Measurements from ENCODE around the gene BATF3. TPM values are rescaled to one million over a fixed set of nuclear protein-coding genes. Genes with fewer than 3 reads are reported as not detected.
A peak's percentile ranks its signal among the peaks of the same experiment; 100 is the strongest.

Gene BATF3
- polyA plus RNA-seq, 1 of the 3 experiments (the other 2 are of a cell fraction): 0.76 TPM

GRCh38 chr1:212737559-212737958 is 37.9 kb upstream of the BATF3 start:
- Histone ChIP-seq H3F3A (replicated peaks; ENCODE audit: insufficient read depth) (no peaks in the 10 kb centered on the region), H3K9me2 (no peaks in the 10 kb centered on the region), H4K20me1 (ENCODE audit: insufficient read depth) (no peaks in the 10 kb centered on the region), H3K36me3 (replicated peaks in 1 of 2; ENCODE audit: control insufficient read depth in 1 of 2, insufficient read depth in 2 of 2, low read length in 1 of 2) (peaks cover 5 to 6% of the 10 kb centered on the region in 2 experiments), H3K4me2 (no peak overlapping the region), H3K27ac (ENCODE audit: low read depth in 2 of 2, low read length in 1 of 2) (no peak overlapping the region), H2AFZ (ENCODE audit: low read depth) (no peak overlapping the region), H3K9ac (no peak overlapping the region), H3K79me2 (ENCODE audit: insufficient read depth) (0 out of 2 replicates have a peak, but pooled peaks cover 4% of the 10 kb centered on the region), H3K4me1 (ENCODE audit: control insufficient read depth in 1 of 2, insufficient read depth in 2 of 2, low read depth in 1 of 2, low read length in 1 of 2) (no peaks in the 10 kb centered on the region; a peak in 1 of 4 replicates), H3K4me3 (ENCODE audit: low read depth in 2 of 2, low read length in 1 of 2) (no peak overlapping the region), H3K9me3 (no peaks in the 10 kb centered on the region), H3K27me3 (ENCODE audit: insufficient read depth) (no peaks in the 10 kb centered on the region)
- TF ChIP-seq RCOR1 (IDR thresholded peaks at IDR 0.05; ENCODE audit: low read length) (no peak), YY1 (IDR thresholded peaks at IDR 0.05; ENCODE audit: low read depth) (no peak), NFIC (IDR thresholded peaks at IDR 0.05; ENCODE audit: borderline replicate concordance) (0 out of 2 replicates have a peak, but pooled peaks have one; percentile 6), EZH2phosphoT487 (IDR thresholded peaks at IDR 0.05; ENCODE audit: borderline replicate concordance, low read depth) (no peak), JUND (IDR thresholded peaks at IDR 0.05) (no peak), MAX (IDR thresholded peaks at IDR 0.05; ENCODE audit: low read depth) (no peak), TEAD4 (IDR thresholded peaks at IDR 0.05; ENCODE audit: borderline replicate concordance, insufficient read depth) (no peak)
- ChIA-PET POLR2A (no interaction called here), CTCF (interaction anchor here (1.2 to 5.2 kb wide), 3 partner anchors 13 to 39 kb away, joined by 3 to 31 read pairs (median 3); no protein-coding TSS in a partner anchor)
- DNase-seq: no peak

- TF ChIP-seq FOXJ3 (CRISPR knock-in tag; IDR thresholded peaks at IDR 0.05) (no peak), MEF2A (IDR thresholded peaks at IDR 0.05; ENCODE audit: borderline replicate concordance, low read depth) (no peak)
- over 99% methylated on average over 8 of the region's 8 CpGs for WGBS (ENCODE audit: low lambda C conversion rate)
- Histone ChIP-seq H4K20me1 (ENCODE audit: insufficient read depth) (no peaks in the 10 kb centered on the region), H3K9me3 (no peaks in the 10 kb centered on the region), H3K79me2 (ENCODE audit: insufficient read depth) (no peaks in the 10 kb centered on the region), H3K27ac (ENCODE audit: low read depth in 2 of 2, low read length in 1 of 2) (no peak overlapping the region), H3K9me2 (no peaks in the 10 kb centered on the region), H3K27me3 (ENCODE audit: insufficient read depth) (no peaks in the 10 kb centered on the region), H3K4me3 (ENCODE audit: low read depth in 2 of 2, low read length in 1 of 2) (no peak overlapping the region), H3K4me1 (ENCODE audit: control insufficient read depth in 1 of 2, insufficient read depth in 2 of 2, low read depth in 1 of 2, low read length in 1 of 2) (no peaks in the 10 kb centered on the region), H2AFZ (ENCODE audit: low read depth) (no peak overlapping the region), H3K4me2 (no peak overlapping the region), H3K9ac (no peak overlapping the region), H3K36me3 (replicated peaks in 1 of 2; ENCODE audit: control insufficient read depth in 1 of 2, insufficient read depth in 2 of 2, low read length in 1 of 2) (peaks cover 0 to 4% of the 10 kb centered on the region in 2 experiments), H3F3A (replicated peaks; ENCODE audit: insufficient read depth) (no peaks in the 10 kb centered on the region)
- POLR2A ChIA-PET: interaction anchor here (0.7 kb wide), 1 partner anchor 11 kb away, joined by 3 read pairs; no protein-coding TSS in a partner anchor
- CTCF ChIA-PET: interaction anchor here (0.9 kb wide), 1 partner anchor 17 kb away, joined by 6 read pairs; no protein-coding TSS in a partner anchor
- DNase-seq: no peak
Measured at GRCh38 chr1:212733109-212733508, 33.5 kb upstream of the BATF3 start.

- no peaks in the 10 kb centered on the region for H3F3A ChIP-seq (replicated peaks; ENCODE audit: insufficient read depth)
- POLR2A ChIA-PET: no interaction called here
- CTCF ChIA-PET: interaction anchor here (0.9 to 3.8 kb wide), 2 partner anchors 19 to 50 kb away, joined by 3 to 24 read pairs; no protein-coding TSS in a partner anchor
- no peak overlapping the region for H3K4me3 ChIP-seq (ENCODE audit: low read depth in 2 of 2, low read length in 1 of 2)
- H3K27me3 ChIP-seq (ENCODE audit: insufficient read depth): no peaks in the 10 kb centered on the region
- no peaks in the 10 kb centered on the region for H4K20me1 ChIP-seq (ENCODE audit: insufficient read depth)
- H3K36me3 ChIP-seq (replicated peaks in 1 of 2; ENCODE audit: control insufficient read depth in 1 of 2, insufficient read depth in 2 of 2, low read length in 1 of 2): no peaks in the 10 kb centered on the region
- no peaks in the 10 kb centered on the region for H3K4me1 ChIP-seq (ENCODE audit: control insufficient read depth in 1 of 2, insufficient read depth in 2 of 2, low read depth in 1 of 2, low read length in 1 of 2)
- no peaks in the 10 kb centered on the region for H3K9me2 ChIP-seq
- H3K9me3 ChIP-seq: no peaks in the 10 kb centered on the region
- TF ChIP-seq GABPA (IDR thresholded peaks at IDR 0.05; ENCODE audit: low read depth) (no peak), GATA2 (CRISPR knock-in tag; IDR thresholded peaks at IDR 0.05) (no peak), IRF3 (IDR thresholded peaks at IDR 0.05; ENCODE audit: low read depth, low read length) (no peak), EP300 (IDR thresholded peaks at IDR 0.05; ENCODE audit: borderline replicate concordance in 1 of 2, low read depth in 1 of 2, low read length in 1 of 2) (no peak), MAX (IDR thresholded peaks at IDR 0.05; ENCODE audit: low read depth) (no peak), MXI1 (IDR thresholded peaks at IDR 0.05; ENCODE audit: low read depth, low read length) (no peak)
- 97% methylated on average over 1 of the region's 1 CpG for WGBS (ENCODE audit: low lambda C conversion rate)
- no peak for DNase-seq
- H3K27ac ChIP-seq (ENCODE audit: low read depth in 2 of 2, low read length in 1 of 2): no peak overlapping the region
- no peak overlapping the region for H3K4me2 ChIP-seq
- no peak overlapping the region for H3K9ac ChIP-seq
- H2AFZ ChIP-seq (ENCODE audit: low read depth): no peak overlapping the region
- H3K79me2 ChIP-seq (ENCODE audit: insufficient read depth): no peaks in the 10 kb centered on the region
Measured at GRCh38 chr1:212731630-212732029, 32.0 kb upstream of the BATF3 start.
